ENCODE data around the gene KLK14. TPM values are rescaled to one million over a fixed set of nuclear protein-coding genes. Genes with fewer than 3 reads are reported as not detected.

KLK14 gene
- polyA plus RNA-seq, 1 experiment = 0.06 TPM

DNA sequence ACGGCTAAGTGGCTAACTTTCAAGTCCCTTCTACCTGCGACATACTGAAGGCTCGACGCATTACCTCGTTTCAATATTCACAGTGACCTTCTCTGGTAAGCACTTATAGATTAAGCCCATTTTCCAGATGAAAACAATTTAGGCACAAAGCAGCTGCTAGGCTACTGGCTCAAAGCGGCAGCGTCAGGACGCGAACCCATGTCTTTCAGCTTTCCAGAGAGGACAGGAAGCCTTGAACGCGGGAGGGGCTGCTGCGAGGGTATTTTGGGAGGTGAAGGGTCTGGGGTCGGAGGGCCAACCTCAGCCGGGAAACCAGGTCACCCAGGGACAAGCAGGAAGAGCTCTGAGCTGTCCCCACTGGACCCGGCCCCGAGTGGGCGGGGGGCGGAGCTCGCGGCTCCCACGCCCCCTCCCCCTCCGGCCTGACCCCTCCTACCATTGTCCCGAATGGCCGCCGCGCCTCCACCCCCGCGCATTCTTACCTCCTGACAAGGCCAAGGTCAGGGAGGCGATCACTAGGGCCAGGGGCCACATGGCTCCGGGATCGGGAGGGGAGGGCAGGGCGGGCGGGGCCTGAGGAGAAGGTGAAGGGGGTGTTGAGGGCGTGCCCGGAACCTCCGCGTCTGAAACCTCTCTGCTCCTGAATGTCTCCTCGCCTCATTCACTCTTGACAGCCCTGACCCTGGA lies 18.0 kb downstream of the KLK14 start, which contains the start of gene KLK13:
KLK13 (minus strand) TSS at position 559 of the 687 bp plus-strand sequence; CDS start at position 534, 25 bp downstream.
- TF ChIP-seq, protein P1, sequence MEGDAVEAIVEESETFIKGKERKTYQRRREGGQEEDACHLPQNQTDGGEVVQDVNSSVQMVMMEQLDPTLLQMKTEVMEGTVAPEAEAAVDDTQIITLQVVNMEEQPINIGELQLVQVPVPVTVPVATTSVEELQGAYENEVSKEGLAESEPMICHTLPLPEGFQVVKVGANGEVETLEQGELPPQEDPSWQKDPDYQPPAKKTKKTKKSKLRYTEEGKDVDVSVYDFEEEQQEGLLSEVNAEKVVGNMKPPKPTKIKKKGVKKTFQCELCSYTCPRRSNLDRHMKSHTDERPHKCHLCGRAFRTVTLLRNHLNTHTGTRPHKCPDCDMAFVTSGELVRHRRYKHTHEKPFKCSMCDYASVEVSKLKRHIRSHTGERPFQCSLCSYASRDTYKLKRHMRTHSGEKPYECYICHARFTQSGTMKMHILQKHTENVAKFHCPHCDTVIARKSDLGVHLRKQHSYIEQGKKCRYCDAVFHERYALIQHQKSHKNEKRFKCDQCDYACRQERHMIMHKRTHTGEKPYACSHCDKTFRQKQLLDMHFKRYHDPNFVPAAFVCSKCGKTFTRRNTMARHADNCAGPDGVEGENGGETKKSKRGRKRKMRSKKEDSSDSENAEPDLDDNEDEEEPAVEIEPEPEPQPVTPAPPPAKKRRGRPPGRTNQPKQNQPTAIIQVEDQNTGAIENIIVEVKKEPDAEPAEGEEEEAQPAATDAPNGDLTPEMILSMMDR (IDR thresholded peaks at IDR 0.05; ENCODE audit: insufficient read depth, low read depth, low read length) = no peak
- CTCF ChIA-PET = no interaction called here
- H3K4me3 ChIP-seq (ENCODE audit: low read depth, low read length) = no peak within 1 kb of the TSS

DNA sequence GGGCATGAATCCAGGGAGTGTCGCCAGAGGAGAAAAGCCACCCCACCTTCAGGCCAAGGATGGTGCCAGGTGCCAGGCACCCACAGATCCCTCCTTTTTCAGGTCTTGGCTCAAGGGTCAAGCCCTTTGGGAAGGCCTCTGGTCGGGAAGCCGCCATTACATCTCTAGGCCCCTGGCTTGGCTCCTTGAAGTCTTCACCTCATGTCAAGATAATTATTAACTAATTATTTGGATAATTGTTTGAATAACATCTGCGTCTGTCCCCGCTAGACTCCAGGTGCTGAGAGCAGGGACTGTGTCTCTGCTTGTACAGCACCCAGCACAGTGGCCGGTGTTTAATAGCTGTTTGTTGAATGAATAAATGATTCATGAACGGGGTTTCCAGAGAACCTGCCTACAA lies 19.0 kb downstream of the KLK14 start:
- no peak overlapping the region for H3K4me3 ChIP-seq (ENCODE audit: low read depth, low read length)
- no peaks in the 10 kb centered on the region for H3K27me3 ChIP-seq (ENCODE audit: control insufficient read depth, insufficient read depth, low read length)
- no peaks in the 10 kb centered on the region for H3K36me3 ChIP-seq (ENCODE audit: control insufficient read depth, insufficient read depth, low read length)
- POLR2A ChIA-PET = no interaction called here
- TF ChIP-seq, protein P1 (IDR thresholded peaks at IDR 0.05; ENCODE audit: insufficient read depth, low read depth, low read length) = no peak
- DNase-seq (ENCODE audit: low read depth) = no peak
- CTCF ChIA-PET = no interaction called here

More for the DNA sequence above, 18.0 kb downstream of the KLK14 start, which contains the start of gene KLK13:
- no peaks in the 10 kb centered on the region for H3K27me3 ChIP-seq (ENCODE audit: control insufficient read depth, insufficient read depth, low read length)
- POLR2A ChIA-PET = no interaction called here
- DNase-seq (ENCODE audit: low read depth) = no peak
- no peaks in the 10 kb centered on the region for H3K36me3 ChIP-seq (ENCODE audit: control insufficient read depth, insufficient read depth, low read length)

DNA sequence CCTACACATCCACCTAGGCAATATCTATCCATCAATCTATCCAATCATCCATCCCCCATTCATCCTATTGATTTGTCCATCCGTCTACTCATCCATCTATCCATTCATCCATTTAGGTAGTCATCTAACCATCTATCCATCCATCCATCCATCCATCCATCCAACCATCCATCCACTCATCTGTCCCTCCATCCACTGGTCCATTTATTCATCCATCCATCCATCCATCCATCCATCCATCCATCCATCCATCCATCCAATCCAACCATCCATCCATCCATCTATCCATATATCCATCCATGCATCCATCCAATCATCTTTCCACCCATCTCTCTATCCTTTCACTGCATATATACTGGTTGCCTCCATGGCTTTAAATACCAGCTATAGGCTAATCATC lies 21.7 kb downstream of the KLK14 start:
- Histone ChIP-seq H3K36me3 (ENCODE audit: control insufficient read depth, insufficient read depth, low read length) (no peaks in the 10 kb centered on the region), H3K4me3 (ENCODE audit: low read depth, low read length) (no peak overlapping the region), H3K27me3 (ENCODE audit: control insufficient read depth, insufficient read depth, low read length) (no peaks in the 10 kb centered on the region)
- no peak for DNase-seq (ENCODE audit: low read depth)
- ChIA-PET POLR2A (no interaction called here), CTCF (no interaction called here)
- TF ChIP-seq, protein P1 (IDR thresholded peaks at IDR 0.05; ENCODE audit: insufficient read depth, low read depth, low read length) = no peak

DNA sequence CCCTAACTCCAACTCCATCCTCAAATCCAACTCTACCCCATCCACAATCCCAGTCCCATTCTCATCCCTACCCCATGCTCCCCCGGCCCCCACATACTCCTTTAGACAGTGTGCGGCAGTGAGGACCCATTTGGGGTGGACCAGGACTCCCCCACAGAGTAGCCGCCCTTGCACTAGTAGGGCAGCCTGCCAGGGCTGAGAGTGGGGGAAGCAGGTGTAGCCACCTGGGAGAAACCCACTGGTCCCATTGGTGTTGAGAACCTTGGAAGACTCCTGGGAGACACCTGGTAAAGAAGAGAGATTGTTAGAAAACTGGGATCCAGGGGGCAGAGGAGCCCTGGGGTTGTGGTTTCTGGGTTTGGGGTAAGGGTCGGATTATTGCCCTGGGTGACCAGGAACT lies 22.4 kb downstream of the KLK14 start:
- Histone ChIP-seq H3K27me3 (ENCODE audit: control insufficient read depth, insufficient read depth, low read length) (no peaks in the 10 kb centered on the region), H3K4me3 (ENCODE audit: low read depth, low read length) (no peak overlapping the region), H3K36me3 (ENCODE audit: control insufficient read depth, insufficient read depth, low read length) (no peaks in the 10 kb centered on the region)
- TF ChIP-seq, protein P1 (IDR thresholded peaks at IDR 0.05; ENCODE audit: insufficient read depth, low read depth, low read length) = no peak
- no peak for DNase-seq (ENCODE audit: low read depth)
- ChIA-PET POLR2A (no interaction called here), CTCF (no interaction called here)

DNA sequence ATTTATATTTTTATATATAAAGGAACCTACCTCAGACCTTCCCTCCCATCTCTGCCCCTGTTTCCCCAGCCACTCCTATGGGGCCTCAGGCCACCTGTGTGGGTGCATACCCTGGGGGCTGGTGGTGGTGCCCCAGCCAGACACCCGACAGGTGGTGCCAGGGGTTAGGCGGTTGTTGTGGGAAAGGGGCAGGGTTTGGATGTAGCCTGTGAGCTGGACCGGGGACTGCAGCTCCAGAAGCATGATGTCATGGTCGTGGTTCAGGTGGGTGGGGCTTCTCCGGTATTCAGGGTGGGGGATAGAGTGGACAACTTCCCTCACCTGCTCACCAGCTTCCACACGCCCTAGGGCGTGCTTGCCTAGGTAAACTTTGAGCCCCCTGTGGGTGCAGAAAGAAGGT lies 23.0 kb downstream of the KLK14 start:
- DNase-seq (ENCODE audit: low read depth) = no peak
- TF ChIP-seq, protein P1 (IDR thresholded peaks at IDR 0.05; ENCODE audit: insufficient read depth, low read depth, low read length) = no peak
- Histone ChIP-seq H3K4me3 (ENCODE audit: low read depth, low read length) (no peak overlapping the region), H3K27me3 (ENCODE audit: control insufficient read depth, insufficient read depth, low read length) (no peaks in the 10 kb centered on the region), H3K36me3 (ENCODE audit: control insufficient read depth, insufficient read depth, low read length) (no peaks in the 10 kb centered on the region)
- ChIA-PET POLR2A (no interaction called here), CTCF (interaction anchor here (0.7 kb wide), 1 partner anchor 73 kb away, joined by 3 read pairs; no protein-coding TSS in a partner anchor)
